Panc1 (cell line): ENCODE data around the gene DEK. TPM values are rescaled to one million over a fixed set of nuclear protein-coding genes. Genes with fewer than 3 reads are reported as not detected.

Experiments
- ATAC-seq: fragments of 200-7000 bp; cut with Tn5 transposase; 2 replicates; pipeline ENCODE4 v1.9.1; 2020; ENCODE audit warnings: mild to moderate bottlenecking, moderate library complexity
- BruUV-seq: library from RNA; stranded (reverse); fragments of 400-500 nt; replicated peaks from 2 replicates; lab custom pipeline; 2021; lab: Mats Ljungman, UMichigan
- CTCF ChIA-PET: fragments of 300-600 bp; sonication (Branson Sonifier 250); formaldehyde crosslinking; loops from one replicate; lab custom pipeline; 2022; ENCODE audit warnings: antibody characterized with exemption; lab: Charles Lee
- POLR2A ChIA-PET: fragments of 300-600 bp; sonication (Branson Sonifier 250); formaldehyde crosslinking; loops from one replicate; lab custom pipeline; 2022; ENCODE audit warnings: antibody characterized with exemption; lab: Charles Lee
- DNase-seq: peaks from one replicate; pipeline ENCODE4 v3.0.0-alpha.2; 2010; ENCODE audit warnings: low read depth, low spot score
- H3K27ac ChIP-seq: 2 replicates; pipeline ENCODE4 v1.5.1; 2011; ENCODE audit warnings: mild to moderate bottlenecking, low read length, inconsistent platforms
- H3K27me3 ChIP-seq: fragments of 200-500 bp; sonication (Bioruptor generic); 2 replicates; pipeline ENCODE4 v1.6.0; 2014; ENCODE audit warnings: low read length, inconsistent platforms; ENCODE audit not compliant: control insufficient read depth, insufficient read depth
- H3K36me3 ChIP-seq: fragments of 200-500 bp; sonication (Bioruptor generic); 2 replicates; pipeline ENCODE4 v1.5.1; 2014; ENCODE audit warnings: inconsistent platforms, mild to moderate bottlenecking, low read length, moderate library complexity; ENCODE audit not compliant: control insufficient read depth, insufficient read depth
- H3K4me1 ChIP-seq: 2 replicates; pipeline ENCODE4 v1.5.1; 2011; ENCODE audit warnings: inconsistent platforms, mild to moderate bottlenecking, low read length, moderate library complexity; ENCODE audit not compliant: control insufficient read depth, insufficient read depth
- H3K4me3 ChIP-seq, 2 experiments: 2 replicates each; pipeline ENCODE4 v1.5.1; 2011 to 2012; ENCODE audit warnings: low read depth in 2 of 2, low read length in 2 of 2, mild to moderate bottlenecking in 2 of 2, inconsistent platforms in 1 of 2, moderate library complexity in 1 of 2
- H3K9me3 ChIP-seq: fragments of 200-500 bp; sonication (Bioruptor generic); 2 replicates; pipeline ENCODE4 v1.5.1; 2014; ENCODE audit warnings: low read depth, mild to moderate bottlenecking, inconsistent platforms, low read length, moderate library complexity; ENCODE audit not compliant: control insufficient read depth, insufficient read depth
- CTCF ChIP-seq: fragments of 450-650 bp; IDR thresholded peaks from 2 replicates; pipeline ENCODE4 v1.5.1; 2017; ENCODE audit warnings: mild to moderate bottlenecking
- POLR2AphosphoS5 ChIP-seq: IDR thresholded peaks from 2 replicates; pipeline ENCODE4 v1.6.1; 2012; ENCODE audit warnings: mild to moderate bottlenecking, low read depth, low read length, moderate library complexity
- REST ChIP-seq, 2 experiments: IDR thresholded peaks; 2 replicates each; pipeline ENCODE4 v1.6.1; 2011 to 2012; ENCODE audit warnings: low read depth in 2 of 2, control low read depth in 1 of 2, low read length in 1 of 2, mild to moderate bottlenecking in 1 of 2, moderate library complexity in 1 of 2; ENCODE audit not compliant: insufficient read depth in 1 of 2
- SIN3A ChIP-seq: IDR thresholded peaks from 2 replicates; pipeline ENCODE4 v1.6.1; 2012; ENCODE audit warnings: low read depth, mild to moderate bottlenecking, low read length, moderate library complexity, borderline replicate concordance; ENCODE audit not compliant: insufficient read depth
- TCF7L2 ChIP-seq: IDR thresholded peaks from 2 replicates; pipeline ENCODE4 v1.6.1; 2011; ENCODE audit warnings: mild to moderate bottlenecking, low read depth, low read length, inconsistent platforms
- in situ Hi-C: cut with HindIII; loops from 2 replicates; pipeline ENCODE4 v1.10.0; 2016; ENCODE audit warnings: low sequenced_read_pairs, low pct_unique_long_range_greater_than_20kb
- intact Hi-C: fragments of 100-400 bp; cut with micrococcal nuclease; formaldehyde crosslinking; loops from one replicate; pipeline ENCODE4 v1.10.0; 2022; ENCODE audit not compliant: unreplicated experiment
- total RNA-seq: library from RNA; stranded (reverse); gene quantifications from one replicate; pipeline ENCODE4 v1.2.1, GENCODE V29; 2021; ENCODE audit not compliant: unreplicated experiment

The DEK gene
- total RNA-seq, 1 experiment from 2014 or later: 177 TPM

GRCh38 chr6:18309046-18309445 lies 44.7 kb upstream of the DEK start:
- in situ Hi-C loops: no loop called here
- ChIA-PET CTCF (no interaction called here), POLR2A (no interaction called here)
- ATAC-seq: no peak
- Histone ChIP-seq H3K36me3 (no peaks in the 10 kb centered on the region), H3K4me1 (no peaks in the 10 kb centered on the region), H3K9me3 (no peaks in the 10 kb centered on the region), H3K27me3 (no peaks in the 10 kb centered on the region), H3K4me3 (no peak overlapping the region), H3K27ac (no peak overlapping the region)
- TF ChIP-seq CTCF: no peak
- intact Hi-C loops: no loop called here
- no TSS peak for BruUV-seq
- DNase-seq: no peak

DNA sequence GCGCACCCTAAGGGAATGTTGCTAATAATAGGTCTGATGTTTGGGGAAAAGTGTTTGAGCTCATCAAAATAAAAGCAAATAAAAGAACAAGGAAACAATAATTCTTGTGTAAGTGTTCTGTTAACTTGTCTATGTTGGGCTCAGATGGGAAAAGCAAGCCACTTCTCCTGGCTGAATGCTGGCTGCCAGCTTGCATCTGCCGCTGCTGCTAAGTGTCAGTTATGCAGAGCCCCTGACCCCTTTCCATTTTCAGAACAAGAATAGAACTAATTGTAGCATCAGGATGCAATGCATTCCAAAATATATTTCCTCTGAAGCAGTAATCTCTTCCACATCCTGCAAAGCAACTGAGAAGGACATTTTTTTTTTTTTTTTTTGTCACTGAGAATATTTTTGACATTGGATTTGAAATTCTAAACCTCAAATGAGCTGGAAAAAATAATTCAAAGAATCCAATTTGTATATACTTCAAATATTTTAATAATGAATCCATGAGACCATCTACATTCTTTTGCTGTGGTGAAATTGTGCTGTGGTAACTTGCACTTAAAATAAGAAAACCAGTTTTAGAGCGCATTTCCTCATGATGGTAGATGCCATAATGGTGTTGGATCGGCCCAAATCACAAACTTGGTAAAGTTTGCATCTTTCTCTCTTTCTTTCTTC lies 43.9 kb upstream of the DEK start:
- Histone ChIP-seq H3K4me3 (no peak overlapping the region), H3K27me3 (no peaks in the 10 kb centered on the region), H3K27ac (no peak overlapping the region), H3K36me3 (no peaks in the 10 kb centered on the region), H3K9me3 (no peaks in the 10 kb centered on the region), H3K4me1 (no peaks in the 10 kb centered on the region)
- TF ChIP-seq POLR2AphosphoS5 (no peak), CTCF (no peak), TCF7L2 (no peak), REST (IDR thresholded peaks at IDR 0.05; ENCODE audit: insufficient read depth in 1 of 2, low read depth in 2 of 2, low read length in 1 of 2) (no peak), SIN3A (no peak)
- intact Hi-C loops (no loop called here), in situ Hi-C loops (no loop called here)
- ChIA-PET POLR2A (interaction anchor here (0.6 kb wide), 1 partner anchor 160 kb away, joined by 4 read pairs; no protein-coding TSS in a partner anchor), CTCF (interaction anchor here (0.6 kb wide), 1 partner anchor 30 kb away, joined by 3 read pairs; no protein-coding TSS in a partner anchor)
- no TSS peak for BruUV-seq
- DNase-seq (no peak), ATAC-seq (no peak)
